Choroid plexus epithelial cell (primary cell): ENCODE data around the gene CHI3L1.

ENCODE experiments used
- DNase-seq: peaks from one replicate; pipeline ENCODE4 v3.0.0-alpha.2; 2010; ENCODE audit warnings: low read depth
- H3K4me3 ChIP-seq: 2 replicates; pipeline ENCODE4 v1.5.1; 2011; ENCODE audit warnings: low read depth, mild to moderate bottlenecking, control low read depth, low read length, moderate library complexity
- TF ChIP-seq, protein P1 (sequence below): conservative IDR thresholded peaks from 2 replicates; pipeline ENCODE4 v1.5.1; 2011; ENCODE audit warnings: low read depth, mild to moderate bottlenecking, control low read depth, inconsistent platforms, low read length, moderate library complexity

CHI3L1 gene

DNA sequence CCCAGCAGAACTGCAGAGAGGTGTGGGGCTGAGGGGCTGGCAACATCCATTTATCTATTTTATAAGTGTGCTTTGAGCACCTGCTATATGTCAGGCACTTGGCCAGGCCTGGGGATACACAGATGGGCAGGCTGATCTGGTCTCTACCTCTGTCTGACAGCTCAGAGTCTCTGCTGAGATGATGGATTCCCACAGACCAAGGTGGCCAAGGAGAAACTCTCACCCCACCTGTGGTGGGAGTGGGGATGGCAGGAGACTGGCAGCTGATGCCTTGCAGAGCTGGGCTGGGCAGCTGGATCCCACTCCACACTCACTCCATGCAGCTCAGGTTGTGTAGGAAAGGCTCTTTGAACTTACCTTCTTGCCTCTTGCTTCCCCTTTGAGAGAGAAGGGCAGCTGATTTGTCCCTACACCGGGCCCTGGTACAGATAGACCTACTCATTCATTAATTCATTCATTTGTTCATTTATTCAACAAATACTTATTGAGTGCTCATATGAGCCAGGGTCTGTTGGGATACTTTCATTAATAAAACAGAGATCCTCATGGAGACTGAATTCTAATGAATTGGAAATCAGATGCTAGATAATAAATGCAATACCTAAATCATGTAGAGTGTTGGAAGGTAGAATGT, 50.0 kb downstream of the CHI3L1 start:
- TF ChIP-seq, protein P1, sequence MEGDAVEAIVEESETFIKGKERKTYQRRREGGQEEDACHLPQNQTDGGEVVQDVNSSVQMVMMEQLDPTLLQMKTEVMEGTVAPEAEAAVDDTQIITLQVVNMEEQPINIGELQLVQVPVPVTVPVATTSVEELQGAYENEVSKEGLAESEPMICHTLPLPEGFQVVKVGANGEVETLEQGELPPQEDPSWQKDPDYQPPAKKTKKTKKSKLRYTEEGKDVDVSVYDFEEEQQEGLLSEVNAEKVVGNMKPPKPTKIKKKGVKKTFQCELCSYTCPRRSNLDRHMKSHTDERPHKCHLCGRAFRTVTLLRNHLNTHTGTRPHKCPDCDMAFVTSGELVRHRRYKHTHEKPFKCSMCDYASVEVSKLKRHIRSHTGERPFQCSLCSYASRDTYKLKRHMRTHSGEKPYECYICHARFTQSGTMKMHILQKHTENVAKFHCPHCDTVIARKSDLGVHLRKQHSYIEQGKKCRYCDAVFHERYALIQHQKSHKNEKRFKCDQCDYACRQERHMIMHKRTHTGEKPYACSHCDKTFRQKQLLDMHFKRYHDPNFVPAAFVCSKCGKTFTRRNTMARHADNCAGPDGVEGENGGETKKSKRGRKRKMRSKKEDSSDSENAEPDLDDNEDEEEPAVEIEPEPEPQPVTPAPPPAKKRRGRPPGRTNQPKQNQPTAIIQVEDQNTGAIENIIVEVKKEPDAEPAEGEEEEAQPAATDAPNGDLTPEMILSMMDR, result no peak
- H3K4me3 ChIP-seq, result no peak overlapping the region
- no peak for DNase-seq

DNA sequence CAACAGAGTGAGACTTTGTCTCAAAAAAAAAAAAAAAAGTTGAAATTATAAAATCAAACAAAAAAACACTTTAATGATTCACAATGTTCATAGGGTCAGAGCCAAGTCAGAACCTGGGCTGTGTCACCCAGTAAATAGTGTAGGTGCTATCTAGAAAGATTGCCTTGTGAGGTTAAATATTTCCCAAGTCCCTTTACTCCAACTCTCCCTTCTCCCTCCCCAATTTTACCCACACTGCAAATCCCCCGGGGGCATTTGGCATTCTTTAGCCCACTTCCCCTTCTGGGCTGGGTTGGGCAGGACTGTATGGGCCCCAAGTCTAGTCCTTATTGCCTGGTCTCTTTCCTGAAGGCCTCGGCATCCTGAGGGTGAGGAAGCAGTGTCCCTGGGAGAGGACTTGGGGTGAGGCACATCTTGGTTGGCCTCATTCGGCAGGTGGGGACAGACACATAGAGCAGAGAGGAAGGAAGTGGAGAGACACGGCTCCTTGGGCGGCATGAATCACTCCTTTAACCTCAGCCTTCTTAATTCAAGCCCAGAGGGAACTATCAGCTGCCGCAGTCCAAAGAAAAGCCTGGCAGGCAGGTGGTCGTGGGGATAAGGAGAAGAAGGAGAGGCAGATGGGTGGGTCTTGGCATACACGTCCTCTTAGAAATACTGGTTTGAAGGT, 50.7 kb downstream of the CHI3L1 start:
- no peak overlapping the region for H3K4me3 ChIP-seq
- no peak for DNase-seq
- TF ChIP-seq, protein P1, result no peak

DNA sequence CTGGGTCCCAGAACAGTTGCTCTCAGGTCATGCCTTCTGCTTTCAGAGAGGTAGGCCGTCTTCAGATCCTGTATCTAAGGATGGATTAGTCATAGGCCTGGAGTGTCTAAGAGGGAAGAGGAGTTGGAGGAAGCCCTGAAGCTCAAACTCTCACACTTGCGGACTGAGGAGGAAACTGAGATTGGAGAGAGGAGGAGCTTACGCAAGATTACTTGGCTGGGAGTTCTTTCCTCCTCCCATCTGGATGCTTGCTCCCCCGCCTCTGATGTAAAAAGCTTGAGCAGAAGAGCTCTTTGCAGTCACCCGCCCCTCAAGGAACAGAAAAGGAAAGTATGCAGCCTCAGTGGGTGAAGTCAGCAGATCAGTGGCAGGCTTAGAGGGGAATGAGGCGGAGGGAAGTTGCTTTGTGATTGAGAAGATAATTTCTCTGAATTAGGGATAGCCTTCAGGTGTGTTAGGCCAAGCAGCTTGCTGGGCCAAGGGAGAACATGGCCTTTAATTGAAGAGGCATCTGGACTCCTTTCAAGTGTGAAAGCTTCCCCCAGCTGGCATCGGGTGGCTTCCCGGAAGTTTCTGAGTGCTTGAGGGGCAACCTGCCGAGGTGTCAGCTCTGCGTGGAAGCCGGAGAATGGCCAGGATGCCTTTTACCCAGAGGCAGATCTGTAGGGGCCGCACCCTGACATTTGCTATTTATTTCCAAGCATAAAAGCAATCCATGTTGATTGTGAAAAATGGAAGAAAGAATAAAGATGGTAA, 52.4 kb downstream of the CHI3L1 start:
- no peak overlapping the region for H3K4me3 ChIP-seq
- DNase-seq, result peak; percentile 23
- TF ChIP-seq, protein P1, result no peak

DNA sequence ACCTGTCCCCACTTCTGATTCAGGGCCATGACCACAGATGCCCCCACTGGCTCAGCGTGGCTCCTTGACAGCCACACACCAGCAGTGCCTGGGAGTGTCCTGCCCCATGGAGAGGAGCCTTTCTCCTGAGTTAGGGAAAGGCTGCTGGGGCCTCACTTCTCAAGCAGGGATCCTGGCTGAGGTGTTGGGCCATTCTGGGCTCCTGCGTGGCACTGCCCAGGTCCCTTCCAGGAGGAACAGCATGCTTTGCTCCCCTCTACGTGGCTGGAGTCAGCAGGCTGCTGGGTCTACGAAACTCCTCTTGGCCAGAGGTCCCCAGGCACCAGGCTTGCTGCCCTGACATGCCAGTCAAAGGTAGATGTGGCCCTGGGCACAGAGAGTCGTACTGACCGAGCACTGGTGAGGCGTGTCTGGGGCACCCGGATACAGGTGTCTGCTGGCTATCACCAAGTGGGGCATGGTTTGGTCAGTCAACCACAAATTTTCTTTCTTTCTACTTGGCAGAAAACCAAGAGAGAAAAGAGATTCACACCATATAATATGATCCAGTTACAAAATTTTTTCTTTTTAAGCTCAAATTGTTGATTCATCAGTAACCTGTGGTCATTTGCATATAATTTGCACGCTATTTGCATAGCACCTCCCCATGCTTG, 54.8 kb downstream of the CHI3L1 start:
- H3K4me3 ChIP-seq, result no peak overlapping the region
- TF ChIP-seq, protein P1, result no peak
- DNase-seq, result no peak

DNA sequence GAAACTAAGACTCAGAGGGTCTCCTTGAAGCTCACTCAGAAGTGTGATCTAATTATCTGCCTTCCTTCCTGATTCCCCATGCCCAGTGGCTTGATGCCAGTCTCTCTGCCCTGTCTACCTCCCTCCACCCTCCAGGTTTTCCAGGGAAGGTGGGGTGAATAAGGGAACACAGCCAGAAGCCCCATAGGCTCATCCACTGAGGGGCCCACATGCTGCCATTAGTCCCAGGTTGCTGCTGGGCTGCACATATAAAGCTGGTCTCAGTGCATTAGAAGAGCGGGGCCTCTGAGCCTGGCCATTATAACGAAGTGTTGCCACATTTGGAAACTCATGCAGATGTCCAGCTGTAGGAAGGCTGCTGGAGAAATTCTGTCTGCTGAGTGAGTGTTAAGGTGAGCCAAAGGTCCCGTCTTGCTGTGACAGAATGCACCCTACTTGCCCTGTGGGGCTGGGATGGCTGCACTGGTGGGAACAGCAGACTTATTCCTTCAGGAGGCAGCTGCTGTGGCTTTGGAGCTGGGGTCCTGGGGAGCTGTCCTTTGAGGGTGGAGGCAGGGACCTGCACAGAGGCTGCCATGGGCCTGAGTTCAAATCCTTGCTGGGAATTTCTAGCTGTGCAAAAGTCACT, 56.0 kb downstream of the CHI3L1 start:
- no peak overlapping the region for H3K4me3 ChIP-seq
- no peak for DNase-seq
- TF ChIP-seq, protein P1, result no peak

DNA sequence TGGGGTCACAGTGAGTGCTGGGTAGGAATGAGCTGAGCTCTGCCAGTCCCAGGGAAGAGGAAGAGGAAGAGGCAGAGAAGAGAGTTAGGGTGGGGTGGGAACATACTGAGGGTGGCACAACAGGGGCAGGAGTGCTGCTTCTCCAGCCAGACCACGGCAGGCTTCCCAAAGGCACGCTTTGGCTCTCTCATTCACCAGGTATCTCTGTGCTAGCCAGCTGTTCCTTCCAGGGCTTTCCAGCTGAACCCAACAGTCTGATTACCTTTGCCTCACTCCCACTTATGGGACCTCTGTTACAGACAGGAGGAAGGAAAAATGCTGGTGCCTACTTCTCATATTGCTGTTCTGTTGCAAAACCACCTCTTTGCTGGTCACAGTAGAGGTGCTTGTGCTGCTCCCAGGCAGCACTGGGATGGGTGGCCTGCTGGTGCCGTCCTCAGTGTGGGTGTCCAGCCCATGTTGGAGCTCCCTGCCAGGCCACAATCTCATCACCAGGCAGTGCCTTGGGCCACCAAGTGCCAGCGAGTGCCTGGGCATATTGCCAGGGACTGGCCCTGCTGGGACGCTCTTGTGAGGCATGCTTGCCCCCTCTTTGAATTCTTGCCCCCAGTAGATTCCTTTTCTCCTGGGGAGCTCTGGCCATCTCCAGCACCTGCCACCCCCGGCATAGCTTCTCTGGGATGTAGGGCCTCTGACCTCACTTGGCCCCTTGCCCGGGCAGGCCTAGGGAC, 56.8 kb downstream of the CHI3L1 start:
- TF ChIP-seq, protein P1, result no peak
- no peak for DNase-seq
- H3K4me3 ChIP-seq, result no peak overlapping the region
